Transverse colon (tissue), 4 donors: Measurements from ENCODE around the gene HOPX.

Source experiments
- CTCF ChIP-seq, 5 experiments: fragments of 200-600 bp in 3 of 5; fragments of 450-650 bp in 2 of 5; sonication (generic) in 3 of 5; IDR thresholded peaks; 1 replicate in 2 of 5; 2 replicates in 3 of 5; pipeline ENCODE4 v1.5.1; 2016 to 2017; ENCODE audit warnings: antibody characterized with exemption in 5 of 5, inconsistent platforms in 3 of 5, mild to moderate bottlenecking in 2 of 5, moderate library complexity in 1 of 5
- EP300 ChIP-seq: sonication (generic); formaldehyde crosslinking; IDR thresholded peaks from one replicate; pipeline ENCODE4 v1.6.1; 2017; ENCODE audit warnings: antibody characterized with exemption, low read depth
- POLR2AphosphoS5 ChIP-seq, 3 donors: sonication (generic); formaldehyde crosslinking; IDR thresholded peaks; one replicate each; pipeline ENCODE4 v1.6.1; 2016; ENCODE audit warnings: antibody characterized with exemption in 3 of 3

GRCh38 chr4:56730097-56730496 is 49.0 kb upstream of the HOPX start:
- no peak for TF ChIP-seq POLR2AphosphoS5 (IDR thresholded peaks at IDR 0.05)
- TF ChIP-seq CTCF (IDR thresholded peaks at IDR 0.05) = no peak
- no peak for TF ChIP-seq EP300
